HepG2 (cell line): ENCODE measurements around the gene PDK2. TPM values are rescaled to one million over a fixed set of nuclear protein-coding genes. Genes with fewer than 3 reads are reported as not detected.
A peak's percentile ranks its signal among the peaks of the same experiment; 100 is the strongest.

Experiments
- ATF7-NPFF ChIP-seq: sonication (generic); formaldehyde crosslinking; IDR thresholded peaks from 2 replicates; pipeline ENCODE4 v1.8.1; 2023; ENCODE audit warnings: mild to moderate bottlenecking, low read depth, missing genetic modification reagents, moderate library complexity
- CREB1 ChIP-seq, 2 experiments: fragments of 450-650 bp in 1 of 2; IDR thresholded peaks; 2 replicates each; pipeline ENCODE4 v1.6.1; 2016 to 2017; ENCODE audit warnings: control low read depth in 1 of 2, mild to moderate bottlenecking in 1 of 2, missing compliant biosample characterization in 1 of 2, missing genetic modification characterization in 1 of 2
- DR1 ChIP-seq: sonication (generic); formaldehyde crosslinking; IDR thresholded peaks from 2 replicates; pipeline ENCODE4 v1.8.0; 2021; ENCODE audit warnings: mild to moderate bottlenecking, missing genetic modification reagents, inconsistent platforms
- HOXA3 ChIP-seq: sonication (generic); formaldehyde crosslinking; IDR thresholded peaks from 2 replicates; pipeline ENCODE4 v1.5.0; 2020; ENCODE audit warnings: missing genetic modification reagents
- IRF9 ChIP-seq: sonication (generic); formaldehyde crosslinking; IDR thresholded peaks from 2 replicates; pipeline ENCODE4 v1.8.0; 2022; ENCODE audit warnings: missing genetic modification reagents, mild to moderate bottlenecking, borderline replicate concordance
- JDP2 ChIP-seq: sonication (generic); formaldehyde crosslinking; IDR thresholded peaks from 2 replicates; pipeline ENCODE4 v1.8.1; 2022; ENCODE audit warnings: missing genetic modification reagents, borderline replicate concordance
- MBNL3 ChIP-seq: fragments of 250-450 bp; sonication (Bioruptor Pico); conservative IDR thresholded peaks from 2 replicates; pipeline ENCODE4 v1.8.0; 2022; ENCODE audit warnings: mild to moderate bottlenecking, inconsistent platforms
- NAIF1 ChIP-seq: sonication (generic); formaldehyde crosslinking; IDR thresholded peaks from 2 replicates; pipeline ENCODE4 v1.5.0; 2020; ENCODE audit warnings: mild to moderate bottlenecking, missing genetic modification reagents, borderline replicate concordance
- PAXIP1 ChIP-seq: sonication (generic); formaldehyde crosslinking; conservative IDR thresholded peaks from 2 replicates; pipeline ENCODE4 v1.4.0; 2020; ENCODE audit warnings: mild to moderate bottlenecking, missing genetic modification reagents, moderate library complexity
- SNAPC5 ChIP-seq: sonication (generic); formaldehyde crosslinking; IDR thresholded peaks from 2 replicates; pipeline ENCODE4 v1.8.1; 2023; ENCODE audit warnings: mild to moderate bottlenecking, missing genetic modification reagents, borderline replicate concordance
- TGIF2 ChIP-seq: IDR thresholded peaks from 2 replicates; pipeline ENCODE4 v1.6.1; 2016; ENCODE audit warnings: control low read depth, missing compliant biosample characterization
- TIGD3 ChIP-seq: sonication (generic); formaldehyde crosslinking; IDR thresholded peaks from 2 replicates; pipeline ENCODE4 v1.5.1; 2020; ENCODE audit warnings: mild to moderate bottlenecking, missing genetic modification reagents, borderline replicate concordance
- ZBTB37 ChIP-seq: sonication (generic); formaldehyde crosslinking; IDR thresholded peaks from 2 replicates; pipeline ENCODE4 v1.4.0; 2020; ENCODE audit warnings: mild to moderate bottlenecking, missing genetic modification reagents
- ZNF124 ChIP-seq: sonication (generic); formaldehyde crosslinking; IDR thresholded peaks from 2 replicates; pipeline ENCODE4 v1.4.0; 2020; ENCODE audit warnings: missing genetic modification reagents
- ZNF383 ChIP-seq: sonication (generic); formaldehyde crosslinking; IDR thresholded peaks from 2 replicates; pipeline ENCODE4 v1.4.0; 2020; ENCODE audit warnings: missing genetic modification reagents, mild to moderate bottlenecking, borderline replicate concordance
- ZNF7 ChIP-seq: IDR thresholded peaks from 2 replicates; pipeline ENCODE4 v1.6.1; 2016; ENCODE audit warnings: missing biosample characterization, missing genetic modification reagents
- ZNF746 ChIP-seq: sonication (generic); formaldehyde crosslinking; IDR thresholded peaks from 2 replicates; pipeline ENCODE4 v1.8.0; 2022; ENCODE audit warnings: mild to moderate bottlenecking, missing genetic modification reagents
- ZNF790 ChIP-seq: sonication (generic); formaldehyde crosslinking; IDR thresholded peaks from 2 replicates; pipeline ENCODE4 v1.8.0; 2022; ENCODE audit warnings: missing genetic modification reagents, mild to moderate bottlenecking, borderline replicate concordance
- polyA plus RNA-seq, 8 experiments: library from polyadenylated mRNA; depleted of rRNA in 3 of 8; stranded (reverse) in 7 of 8; unstranded in 1 of 8; fragments of >200 nt; fragmentation: Illumina TruSeq in 4 of 8; extraction: Trizol in 4 of 8; gene quantifications; 2 replicates each; pipeline versions ENCODE4 v1.2.1 to v1.2.3, GENCODE V29; 2011 to 2016; ENCODE audit warnings: low read depth in 4 of 8, missing spikeins in 1 of 8, mixed read lengths in 1 of 8; ENCODE audit not compliant: insufficient read depth in 1 of 8
- total RNA-seq, 5 experiments: library from RNA; depleted of rRNA; stranded (reverse); fragments of >200 nt; fragmentation: Illumina TruSeq; extraction: Trizol; gene quantifications; 2 replicates each; pipeline ENCODE4 v1.2.3, GENCODE V29; 2016; ENCODE audit warnings: low read depth in 1 of 5

The PDK2 gene
- total and polyA plus RNA-seq, 2 of the 13 experiments (the other 11 are each of a cell fraction or from before 2014, with no cell fraction given) = 18.5 to 59.7 TPM

GRCh38 chr17:50161023-50161910 lies 66.1 kb downstream of the PDK2 start (continued):
- TF ChIP-seq ZBTB37 (CRISPR knock-in tag) (no peak), ZNF790 (CRISPR knock-in tag) (no peak), ZNF746 (0 out of 2 replicates have a peak, but pooled peaks have one; percentile 14), IRF9 (no peak), MBNL3 (no peak), ZNF124 (CRISPR knock-in tag) (no peak), ZNF7 (CRISPR knock-in tag) (no peak), TGIF2 (CRISPR knock-in tag) (0 out of 2 replicates have a peak, but pooled peaks have one; percentile 44), JDP2 (CRISPR knock-in tag) (no peak), TIGD3 (CRISPR knock-in tag) (no peak), ZNF383 (CRISPR knock-in tag) (no peak), CREB1 (IDR thresholded peaks at IDR 0.05) (no peak; the same call in 1 of the 2 replicates), CREB1 (CRISPR knock-in tag; IDR thresholded peaks at IDR 0.05) (no peak), NAIF1 (CRISPR knock-in tag) (no peak), PAXIP1 (CRISPR knock-in tag) (peak; percentile 34), DR1 (CRISPR knock-in tag) (peak; percentile 53; the same call in 1 of the 2 replicates), ATF7-NPFF (CRISPR knock-in tag) (no peak), SNAPC5 (CRISPR knock-in tag) (no peak), HOXA3 (CRISPR knock-in tag) (peak; percentile 72)
